PC-3 (cell line): ENCODE results near the gene ACAT2. TPM values are rescaled to one million over a fixed set of nuclear protein-coding genes. Genes with fewer than 3 reads are reported as not detected.

Experiments
- ATAC-seq: fragments of 200-7000 bp; cut with Tn5 transposase; 2 replicates; pipeline ENCODE4 v1.9.1; 2020; ENCODE audit warnings: mild to moderate bottlenecking, moderate library complexity
- BruUV-seq: library from RNA; stranded (reverse); fragments of 400-500 nt; replicated peaks from 2 replicates; lab custom pipeline; 2021; lab: Mats Ljungman, UMichigan
- CTCF ChIA-PET: fragments of 300-600 bp; sonication (Branson Sonifier 250); formaldehyde crosslinking; loops from one replicate; lab custom pipeline; 2022; ENCODE audit warnings: antibody characterized with exemption; lab: Charles Lee
- POLR2A ChIA-PET: fragments of 300-600 bp; sonication (Branson Sonifier 250); formaldehyde crosslinking; loops from one replicate; lab custom pipeline; 2022; ENCODE audit warnings: antibody characterized with exemption; ENCODE audit not compliant: unreplicated experiment; lab: Charles Lee
- DNase-seq: peaks from one replicate; pipeline ENCODE4 v3.0.0-alpha.2; 2015
- H2AFZ ChIP-seq: fragments of 300-600 bp; sonication (generic); 2 replicates; pipeline ENCODE4 v1.6.0; 2016; ENCODE audit warnings: antibody characterized with exemption, low read length
- H3F3A ChIP-seq: fragments of 300-600 bp; sonication (generic); one replicate; pipeline ENCODE4 v1.6.0; 2017; ENCODE audit warnings: antibody characterized with exemption, low read length, control low read depth, mild to moderate bottlenecking; ENCODE audit not compliant: unreplicated experiment
- H3K27ac ChIP-seq: fragments of 300-600 bp; sonication (generic); 2 replicates; pipeline ENCODE4 v1.5.1; 2016; ENCODE audit warnings: mild to moderate bottlenecking, low read length
- H3K27me3 ChIP-seq: fragments of 300-600 bp; sonication (generic); 2 replicates; pipeline ENCODE4 v1.6.1; 2016; ENCODE audit warnings: low read length, mixed read lengths
- H3K36me3 ChIP-seq: fragments of 300-600 bp; sonication (generic); 2 replicates; pipeline ENCODE4 v1.6.1; 2016; ENCODE audit warnings: low read depth, mixed run types, low read length, mixed read lengths
- H3K4me1 ChIP-seq: fragments of 300-600 bp; sonication (generic); 2 replicates; pipeline ENCODE4 v1.5.1; 2016; ENCODE audit warnings: low read length; ENCODE audit not compliant: insufficient read depth
- H3K4me2 ChIP-seq: fragments of 300-600 bp; sonication (generic); 2 replicates; pipeline ENCODE4 v1.6.0; 2016; ENCODE audit warnings: low read length
- H3K4me3 ChIP-seq: fragments of 300-600 bp; sonication (generic); 2 replicates; pipeline ENCODE4 v1.5.1; 2016; ENCODE audit warnings: mild to moderate bottlenecking, low read length, mixed read lengths
- H3K79me2 ChIP-seq: fragments of 300-600 bp; sonication (generic); 2 replicates; pipeline ENCODE4 v1.6.1; 2017; ENCODE audit warnings: low read length, mixed read lengths
- H3K9ac ChIP-seq: fragments of 300-600 bp; sonication (generic); 2 replicates; pipeline ENCODE4 v1.6.0; 2016; ENCODE audit warnings: mild to moderate bottlenecking, low read length
- H3K9me2 ChIP-seq: fragments of 300-600 bp; sonication (generic); replicated peaks from 2 replicates; pipeline ENCODE4 v1.6.1; 2016; ENCODE audit warnings: mixed run types, low read length, mixed read lengths
- H3K9me3 ChIP-seq: fragments of 300-600 bp; sonication (generic); 2 replicates; pipeline ENCODE4 v1.6.1; 2016; ENCODE audit warnings: low read length, mixed read lengths
- H4K20me1 ChIP-seq: fragments of 300-600 bp; sonication (generic); 2 replicates; pipeline ENCODE4 v1.6.1; 2016; ENCODE audit warnings: low read length, mixed read lengths
- CTCF ChIP-seq: fragments of 300-600 bp; sonication (generic); conservative IDR thresholded peaks from 2 replicates; pipeline ENCODE4 v1.5.1; 2017; ENCODE audit warnings: antibody characterized with exemption, low read depth, mild to moderate bottlenecking, low read length
- EZH2 ChIP-seq: fragments of 300-600 bp; sonication (generic); IDR thresholded peaks from one replicate; pipeline ENCODE4 v1.6.1; 2017; ENCODE audit warnings: antibody characterized with exemption, mild to moderate bottlenecking, low read length; ENCODE audit not compliant: unreplicated experiment
- EZH2phosphoT487 ChIP-seq: fragments of 300-600 bp; sonication (generic); IDR thresholded peaks from 2 replicates; pipeline ENCODE4 v1.6.1; 2018; ENCODE audit warnings: mild to moderate bottlenecking, antibody characterized with exemption, low read length, borderline replicate concordance
- intact Hi-C: fragments of 100-400 bp; cut with micrococcal nuclease; formaldehyde crosslinking; loops from 2 replicates; pipeline ENCODE4 v1.9.0; 2023
- total RNA-seq: library from RNA; depleted of rRNA; stranded (reverse); fragments of >200 nt; gene quantifications from 2 replicates; pipeline ENCODE4 v1.2.3, GENCODE V29; 2014

ACAT2 gene
- total RNA-seq, 1 experiment from 2014 or later, result 36.0 TPM

GRCh38 chr6:159826004-159826403 is 64.2 kb downstream of the ACAT2 start:
- no peak for DNase-seq
- Histone ChIP-seq H3F3A (no peaks in the 10 kb centered on the region), H2AFZ (no peak overlapping the region), H3K27me3 (no peaks in the 10 kb centered on the region), H3K4me2 (no peak overlapping the region), H3K9ac (no peak overlapping the region), H3K9me2 (no peaks in the 10 kb centered on the region), H3K4me3 (no peak overlapping the region), H3K36me3 (no peaks in the 10 kb centered on the region), H3K79me2 (no peaks in the 10 kb centered on the region), H3K27ac (no peak overlapping the region), H3K9me3 (no peaks in the 10 kb centered on the region), H3K4me1 (no peaks in the 10 kb centered on the region), H4K20me1 (no peaks in the 10 kb centered on the region)
- intact Hi-C loops, result no loop called here
- POLR2A ChIA-PET, result no interaction called here
- no TSS peak for BruUV-seq
- no peak for ATAC-seq
- TF ChIP-seq EZH2phosphoT487, result no peak
- no peak for TF ChIP-seq CTCF
- TF ChIP-seq EZH2, result no peak
- CTCF ChIA-PET, result no interaction called here

DNA sequence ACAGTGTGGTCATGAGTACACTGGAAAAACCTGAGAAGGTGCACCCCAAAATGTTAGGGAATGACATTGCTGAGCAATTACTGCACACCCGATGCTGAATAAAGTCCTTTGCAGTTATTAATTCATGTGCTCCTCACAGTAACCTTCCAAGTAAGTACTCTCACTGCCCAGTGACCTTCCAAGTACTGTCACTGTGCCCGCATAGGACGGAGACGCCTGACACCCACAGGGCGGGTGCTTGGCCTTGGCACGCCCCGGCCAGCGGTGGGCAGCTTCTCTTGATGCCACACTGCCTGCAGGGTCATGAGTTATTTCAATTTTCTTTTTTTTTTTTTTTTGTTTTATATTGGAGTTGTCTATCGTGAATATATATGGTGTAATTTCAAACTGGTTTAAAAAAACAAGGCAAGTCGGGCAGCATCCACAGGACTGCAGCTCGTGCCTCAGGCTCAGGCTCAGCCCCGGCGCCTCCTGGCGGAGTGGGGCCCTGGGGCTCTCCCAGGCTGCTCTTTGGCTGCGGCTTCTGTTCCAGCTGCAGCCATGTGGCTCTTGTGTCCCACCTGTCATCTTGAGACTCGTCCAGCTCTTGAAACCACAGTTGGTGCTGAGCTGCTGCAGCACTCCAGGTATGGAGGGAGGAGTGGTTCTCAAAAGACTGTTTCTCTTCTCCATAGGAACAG is 65.3 kb downstream of the ACAT2 start:
- no peaks in the 10 kb centered on the region for H3K4me1 ChIP-seq
- ATAC-seq (no peak), DNase-seq (no peak)
- TF ChIP-seq EZH2phosphoT487 (no peak), EZH2 (no peak), CTCF (no peak)
- H3K36me3 ChIP-seq, result no peaks in the 10 kb centered on the region
- no peaks in the 10 kb centered on the region for H4K20me1 ChIP-seq
- no peaks in the 10 kb centered on the region for H3K9me3 ChIP-seq
- ChIA-PET POLR2A (no interaction called here), CTCF (no interaction called here)
- no peaks in the 10 kb centered on the region for H3F3A ChIP-seq
- BruUV-seq, result no TSS peak
- no peak overlapping the region for H3K4me2 ChIP-seq
- H3K27ac ChIP-seq, result no peak overlapping the region
- H3K4me3 ChIP-seq, result no peak overlapping the region
- H3K9me2 ChIP-seq, result no peaks in the 10 kb centered on the region
- no peaks in the 10 kb centered on the region for H3K27me3 ChIP-seq
- intact Hi-C loops, result no loop called here
- H3K9ac ChIP-seq, result no peak overlapping the region
- no peak overlapping the region for H2AFZ ChIP-seq
- H3K79me2 ChIP-seq, result no peaks in the 10 kb centered on the region

DNA sequence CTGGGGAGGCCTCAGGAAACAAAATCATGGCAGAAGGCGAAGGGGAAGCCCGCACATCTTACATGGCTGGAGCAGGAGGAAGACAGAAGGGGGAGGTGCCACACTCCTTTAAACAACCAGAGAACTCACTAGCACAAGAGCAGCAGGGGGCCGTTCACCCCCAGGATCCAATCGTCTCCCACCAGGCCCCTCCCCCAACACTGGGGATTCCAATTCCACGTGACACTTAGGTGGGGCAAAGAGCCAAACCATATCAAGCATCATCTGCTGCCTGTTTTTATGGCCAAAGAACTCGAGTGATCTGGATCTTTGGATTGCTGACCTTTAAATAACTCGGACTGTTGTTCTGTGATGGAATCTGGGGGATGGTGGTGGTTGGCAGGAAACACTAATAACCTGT is 66.2 kb downstream of the ACAT2 start:
- Histone ChIP-seq H3F3A (no peaks in the 10 kb centered on the region), H3K4me3 (no peak overlapping the region), H3K4me2 (no peak overlapping the region), H3K36me3 (no peaks in the 10 kb centered on the region), H3K9ac (no peak overlapping the region), H3K27me3 (no peaks in the 10 kb centered on the region), H4K20me1 (no peaks in the 10 kb centered on the region), H2AFZ (no peak overlapping the region), H3K9me2 (no peaks in the 10 kb centered on the region), H3K27ac (no peak overlapping the region), H3K9me3 (no peaks in the 10 kb centered on the region), H3K79me2 (no peaks in the 10 kb centered on the region), H3K4me1 (no peaks in the 10 kb centered on the region)
- no peak for DNase-seq
- BruUV-seq, result no TSS peak
- TF ChIP-seq EZH2phosphoT487, result no peak
- no peak for TF ChIP-seq EZH2
- no peak for TF ChIP-seq CTCF
- no peak for ATAC-seq
- ChIA-PET CTCF (no interaction called here), POLR2A (no interaction called here)
- intact Hi-C loops, result no loop called here
